Iris pigment epithelial cell (primary cell): ENCODE data around the gene MOV10.
A peak's percentile ranks its signal among the peaks of the same experiment; 100 is the strongest.
"Not testable (repeated sequence)": the region's sequence is repeated elsewhere in the genome, so short reads cannot be mapped to it uniquely, and the experiment has no call there.

Experiments
- DNase-seq: peaks from one replicate; pipeline ENCODE4 v3.0.0-alpha.2; 2011; ENCODE audit warnings: low read depth

The MOV10 gene, protein sequence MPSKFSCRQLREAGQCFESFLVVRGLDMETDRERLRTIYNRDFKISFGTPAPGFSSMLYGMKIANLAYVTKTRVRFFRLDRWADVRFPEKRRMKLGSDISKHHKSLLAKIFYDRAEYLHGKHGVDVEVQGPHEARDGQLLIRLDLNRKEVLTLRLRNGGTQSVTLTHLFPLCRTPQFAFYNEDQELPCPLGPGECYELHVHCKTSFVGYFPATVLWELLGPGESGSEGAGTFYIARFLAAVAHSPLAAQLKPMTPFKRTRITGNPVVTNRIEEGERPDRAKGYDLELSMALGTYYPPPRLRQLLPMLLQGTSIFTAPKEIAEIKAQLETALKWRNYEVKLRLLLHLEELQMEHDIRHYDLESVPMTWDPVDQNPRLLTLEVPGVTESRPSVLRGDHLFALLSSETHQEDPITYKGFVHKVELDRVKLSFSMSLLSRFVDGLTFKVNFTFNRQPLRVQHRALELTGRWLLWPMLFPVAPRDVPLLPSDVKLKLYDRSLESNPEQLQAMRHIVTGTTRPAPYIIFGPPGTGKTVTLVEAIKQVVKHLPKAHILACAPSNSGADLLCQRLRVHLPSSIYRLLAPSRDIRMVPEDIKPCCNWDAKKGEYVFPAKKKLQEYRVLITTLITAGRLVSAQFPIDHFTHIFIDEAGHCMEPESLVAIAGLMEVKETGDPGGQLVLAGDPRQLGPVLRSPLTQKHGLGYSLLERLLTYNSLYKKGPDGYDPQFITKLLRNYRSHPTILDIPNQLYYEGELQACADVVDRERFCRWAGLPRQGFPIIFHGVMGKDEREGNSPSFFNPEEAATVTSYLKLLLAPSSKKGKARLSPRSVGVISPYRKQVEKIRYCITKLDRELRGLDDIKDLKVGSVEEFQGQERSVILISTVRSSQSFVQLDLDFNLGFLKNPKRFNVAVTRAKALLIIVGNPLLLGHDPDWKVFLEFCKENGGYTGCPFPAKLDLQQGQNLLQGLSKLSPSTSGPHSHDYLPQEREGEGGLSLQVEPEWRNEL

DNA sequence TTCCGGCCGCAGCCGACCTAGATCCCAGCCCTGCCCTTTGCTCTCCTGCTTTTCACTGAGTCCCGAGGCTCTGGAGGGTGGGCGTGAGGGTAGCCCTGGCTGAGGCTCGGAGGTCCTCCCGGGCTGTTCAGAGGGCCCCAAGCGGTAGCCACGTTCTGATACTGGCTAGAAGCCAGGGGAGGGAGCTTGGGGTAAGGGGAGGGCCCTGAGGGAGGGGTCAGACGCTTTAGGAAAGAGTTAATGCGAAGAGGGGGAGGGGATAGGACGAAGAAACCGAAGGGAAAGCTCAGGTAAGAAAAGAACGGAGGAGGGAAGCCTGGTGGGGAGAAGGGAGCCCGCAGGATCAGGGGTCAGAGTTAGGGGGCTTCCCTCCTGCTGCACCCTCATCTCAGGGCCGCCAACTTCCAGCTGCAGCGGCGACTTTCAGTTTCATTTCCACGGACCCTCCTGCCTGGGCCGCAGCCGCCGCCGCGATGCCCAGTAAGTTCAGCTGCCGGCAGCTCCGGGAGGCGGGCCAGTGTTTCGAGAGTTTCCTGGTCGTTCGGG, at the start of gene MOV10:
MOV10 (plus strand) TSS at position 220 of the 546 bp plus-strand sequence; CDS start at position 474, 254 bp downstream.
- peak; percentile 79 for DNase-seq

DNA sequence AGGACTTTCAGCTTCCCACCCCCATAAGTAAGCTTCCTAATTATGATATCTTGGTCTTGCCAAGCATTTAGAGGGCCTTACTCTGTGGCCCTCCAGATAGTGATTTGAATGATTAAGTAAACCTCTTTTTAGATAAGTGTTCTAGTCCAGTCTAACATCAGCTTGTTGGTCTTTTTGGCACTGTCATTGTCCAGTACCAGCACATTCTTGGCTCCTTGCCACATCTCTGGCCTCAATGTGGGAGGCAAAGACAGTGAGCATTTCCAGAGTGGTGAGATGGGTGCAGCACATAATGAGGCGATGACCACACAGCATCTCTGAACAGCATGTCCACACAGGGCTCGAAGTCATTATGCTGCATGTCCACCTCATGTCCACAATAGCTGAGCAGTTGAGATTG, 48.8 kb upstream of the MOV10 start:
- DNase-seq, result peak; percentile 62

DNA sequence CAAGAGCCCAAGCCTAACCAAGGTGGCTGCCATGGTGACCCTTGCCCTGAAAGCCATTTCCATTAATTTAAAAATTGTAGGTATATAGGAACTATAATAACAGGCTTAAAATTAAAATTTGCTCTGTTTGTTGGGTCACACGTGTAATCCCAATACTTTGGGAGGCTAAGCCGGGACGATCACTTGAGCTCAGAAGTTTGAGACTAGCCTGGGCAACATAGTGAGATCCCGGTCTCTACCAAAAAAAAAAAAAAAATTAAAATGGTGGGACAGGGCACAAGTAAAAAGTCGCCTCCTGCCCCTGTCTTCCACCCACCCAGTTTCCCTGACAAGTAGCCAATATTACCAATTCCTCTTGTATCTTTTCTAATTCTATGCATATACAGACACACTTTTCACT, 48.3 kb upstream of the MOV10 start:
- DNase-seq, result no peak

DNA sequence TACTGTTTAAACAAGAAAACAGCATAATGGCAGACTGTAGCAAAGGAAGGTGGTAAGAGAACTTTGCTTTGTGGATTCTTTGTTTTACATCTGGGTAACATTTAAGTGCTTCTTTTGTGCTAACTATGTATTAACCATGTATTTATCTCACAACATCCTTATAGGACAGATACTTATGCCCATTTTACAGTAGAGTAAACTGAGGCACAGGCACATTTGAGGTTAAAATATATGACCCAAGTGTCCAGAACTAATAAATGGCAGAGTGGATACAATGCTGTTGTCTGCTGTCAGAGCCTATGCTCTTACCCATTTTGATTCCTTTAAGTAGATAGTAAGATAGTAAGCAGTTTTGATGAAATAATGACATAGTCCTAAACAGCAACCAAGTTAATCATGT, 47.6 kb upstream of the MOV10 start:
- DNase-seq, result no peak

DNA sequence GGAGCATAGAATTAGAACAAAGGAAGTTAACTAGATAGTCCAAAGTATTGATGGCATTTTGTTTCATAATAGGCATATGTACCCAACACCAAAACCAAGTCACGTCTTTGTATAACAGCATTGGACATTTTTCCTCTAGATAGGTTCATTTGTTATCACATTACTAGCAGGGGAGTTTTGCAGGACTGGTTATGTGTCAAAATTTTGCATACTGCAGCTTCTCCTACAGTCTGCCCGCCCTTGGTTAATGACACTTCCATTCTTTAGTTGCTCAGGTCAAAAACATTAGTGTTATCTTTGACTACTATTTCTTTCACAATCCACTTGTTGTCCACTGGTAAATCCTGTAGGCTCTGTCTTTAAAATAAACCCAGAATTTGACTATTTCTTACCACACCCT, 45.9 kb upstream of the MOV10 start:
- no peak for DNase-seq

DNA sequence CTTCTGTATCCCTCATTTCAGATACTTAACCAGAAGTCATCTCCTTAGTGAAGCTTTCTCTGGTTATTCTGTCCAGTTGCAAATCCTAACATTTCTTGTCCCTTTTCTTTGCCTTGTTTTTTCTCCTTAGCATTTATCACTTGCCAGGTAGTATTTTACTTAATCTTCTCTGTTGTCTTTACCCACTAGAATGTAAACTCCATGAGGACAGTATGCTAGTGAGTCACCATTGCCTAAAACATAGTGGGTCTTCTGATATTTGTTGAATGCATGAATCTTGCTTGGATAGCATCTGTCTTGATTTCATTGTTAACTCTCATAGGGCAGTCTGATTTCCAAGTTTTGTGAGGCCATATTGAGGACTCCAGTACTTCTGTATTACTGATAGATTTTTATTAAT, 45.2 kb upstream of the MOV10 start:
- DNase-seq, result no peak

DNA sequence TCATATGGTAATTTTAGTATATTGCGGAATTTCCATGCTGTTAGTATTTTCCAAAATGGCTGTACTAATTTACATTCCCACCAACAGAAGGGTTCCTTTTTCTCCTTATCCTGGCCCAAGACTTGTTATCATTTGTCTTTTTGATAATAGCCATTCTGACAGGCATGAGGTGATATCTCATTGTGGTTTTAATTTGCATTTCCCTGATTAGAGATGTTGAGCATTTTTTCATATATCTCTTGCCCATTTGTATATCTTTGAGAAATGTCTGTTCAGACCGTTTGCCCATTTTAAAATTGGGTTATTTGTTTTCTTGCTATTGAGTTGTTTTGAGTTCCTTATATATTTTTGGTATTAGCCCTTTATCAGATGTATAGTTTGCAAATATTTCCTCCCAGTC, 40.8 kb upstream of the MOV10 start:
- no peak for DNase-seq

DNA sequence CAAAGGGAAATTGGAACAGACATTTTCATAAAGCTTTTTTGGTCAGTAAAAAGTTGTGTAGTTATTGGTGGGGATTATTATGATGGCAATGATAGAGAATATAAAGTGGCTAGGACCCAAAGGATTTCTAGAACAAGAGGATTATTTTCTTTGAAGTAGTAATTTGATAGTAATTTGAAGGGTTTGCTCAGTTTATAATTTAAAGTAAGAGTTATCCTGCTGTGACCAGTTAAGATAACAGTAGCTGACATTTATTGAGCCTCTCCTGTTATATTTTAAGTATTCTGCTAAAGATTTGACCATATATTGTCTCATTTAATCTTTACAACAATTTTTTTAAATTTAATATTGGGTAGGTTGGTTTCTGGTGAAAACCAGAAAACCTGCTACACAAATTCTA, 40.1 kb upstream of the MOV10 start:
- no peak for DNase-seq

DNA sequence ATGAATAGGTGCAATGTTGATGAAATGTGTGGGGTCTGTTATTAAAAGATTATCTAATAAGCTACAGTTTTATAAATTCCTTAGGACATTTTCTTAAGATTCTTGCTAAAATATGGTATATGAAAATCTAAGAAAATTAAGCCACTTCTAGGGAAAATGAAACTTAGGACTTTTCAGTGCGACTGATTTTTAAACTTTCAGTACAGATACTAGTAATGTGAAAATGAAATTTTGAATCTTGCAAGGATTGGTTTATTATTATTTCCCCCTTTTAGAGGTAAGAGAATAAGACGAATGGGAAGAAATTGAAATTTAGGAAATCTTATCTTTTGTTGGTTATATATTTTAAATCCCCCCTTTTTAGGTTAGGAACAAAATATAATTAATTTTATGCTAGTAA, 38.4 kb upstream of the MOV10 start:
- DNase-seq, result no peak

DNA sequence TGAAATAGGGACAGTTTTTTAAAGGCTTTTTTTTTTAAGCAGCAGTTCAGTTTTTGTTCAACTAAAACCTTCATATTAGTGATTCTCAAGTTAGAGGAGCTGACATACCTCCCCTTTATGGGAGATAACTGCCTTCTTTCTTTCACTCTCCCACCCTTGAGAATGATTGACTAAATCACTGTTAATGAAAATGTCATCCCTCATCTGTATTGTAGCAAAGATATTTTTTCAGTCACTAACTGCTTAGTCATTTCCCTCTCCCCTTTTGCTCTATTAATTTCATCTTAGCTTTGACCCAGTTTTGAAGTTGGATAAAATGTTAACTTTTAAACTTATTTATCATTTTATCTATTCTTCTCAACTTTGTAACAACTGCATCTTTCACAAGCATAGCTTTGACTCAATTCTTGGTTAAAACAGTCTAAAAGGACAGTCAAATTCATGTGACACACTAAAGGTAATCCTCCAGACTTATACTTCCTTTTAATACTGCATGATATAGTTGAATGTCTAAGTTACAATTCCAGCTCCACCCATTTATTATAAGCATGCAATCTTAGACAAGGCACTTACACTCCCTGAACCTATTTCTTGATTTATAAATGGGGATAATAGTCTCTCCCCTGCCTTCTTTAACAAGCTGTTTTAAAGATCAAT, 37.7 kb upstream of the MOV10 start:
- no peak for DNase-seq

DNA sequence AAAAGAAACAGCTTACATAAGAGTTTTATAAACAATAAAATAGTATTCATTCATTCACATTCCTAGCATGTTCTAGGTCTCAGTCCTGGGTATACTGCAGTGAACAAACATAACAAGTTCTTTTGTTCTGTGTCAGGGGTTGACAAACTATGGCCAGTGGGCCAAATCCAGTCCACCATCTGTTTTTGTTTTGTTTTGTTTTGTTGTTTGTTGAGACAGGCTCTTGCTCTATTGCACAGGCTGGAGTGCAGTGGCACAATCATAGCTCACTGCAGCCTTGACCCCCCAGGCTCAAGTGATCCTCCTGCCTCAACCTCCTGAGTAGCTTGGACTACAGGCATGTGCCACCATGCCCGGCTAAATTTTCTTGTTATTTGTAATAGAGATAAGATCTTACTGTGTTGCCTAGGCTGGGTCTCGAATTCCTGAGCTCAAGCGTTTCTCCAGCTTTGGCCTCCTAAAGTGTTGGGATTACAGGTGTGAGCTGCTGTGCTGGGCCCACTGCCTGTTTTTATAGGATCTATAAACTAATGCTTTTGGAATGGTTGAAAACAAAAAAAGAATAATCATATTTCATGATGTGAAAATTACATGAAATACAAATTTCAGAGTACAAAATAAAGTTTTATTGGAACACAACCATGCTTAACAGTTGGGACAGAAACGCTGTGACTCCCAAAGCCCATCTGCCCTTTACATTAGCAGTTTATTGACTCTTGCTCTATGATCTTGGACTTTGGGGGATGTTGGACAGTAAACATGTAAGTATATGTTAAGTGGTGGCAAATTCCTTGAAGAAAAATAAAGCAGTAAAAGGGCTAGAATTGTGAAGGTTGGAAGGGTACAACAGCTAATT, 37.0 kb upstream of the MOV10 start:
- DNase-seq, result peak; percentile 63

DNA sequence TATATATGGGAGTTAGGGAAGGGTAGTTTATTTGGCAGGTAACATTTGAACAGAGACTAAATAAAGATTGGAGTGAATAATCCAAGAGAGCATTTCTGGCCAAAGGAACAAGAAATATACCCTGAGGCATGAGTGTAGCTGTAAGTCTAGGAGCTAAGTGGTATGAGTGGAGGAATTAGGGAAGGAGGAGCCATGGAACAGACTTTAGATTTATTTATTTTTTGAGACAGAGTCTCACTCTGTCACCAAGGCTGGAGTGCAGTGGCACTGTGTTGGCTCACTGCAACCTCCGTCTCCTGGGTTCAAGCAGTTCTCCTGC, 36.4 kb upstream of the MOV10 start:
- DNase-seq, result no peak

DNA sequence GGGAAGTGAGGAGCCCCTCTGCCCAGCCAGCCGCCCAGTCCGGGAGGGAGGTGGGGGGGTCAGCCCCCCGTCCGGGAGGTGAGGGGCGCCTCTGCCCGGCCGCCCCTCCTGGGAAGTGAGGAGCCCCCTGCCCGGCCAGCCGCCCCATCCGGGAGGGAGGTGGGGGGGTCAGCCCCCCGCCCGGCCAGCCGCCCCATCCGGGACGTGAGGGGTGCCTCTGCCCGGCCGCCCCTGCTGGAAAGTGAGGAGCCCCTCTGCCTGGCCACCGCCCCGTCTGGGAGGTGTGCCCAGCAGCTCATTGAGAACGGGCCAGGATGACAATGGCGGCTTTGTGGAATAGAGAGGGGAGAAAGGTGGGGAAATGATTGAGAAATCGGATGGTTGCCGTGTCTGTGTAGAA, 34.0 kb upstream of the MOV10 start:
- DNase-seq, result not testable (repeated sequence)

DNA sequence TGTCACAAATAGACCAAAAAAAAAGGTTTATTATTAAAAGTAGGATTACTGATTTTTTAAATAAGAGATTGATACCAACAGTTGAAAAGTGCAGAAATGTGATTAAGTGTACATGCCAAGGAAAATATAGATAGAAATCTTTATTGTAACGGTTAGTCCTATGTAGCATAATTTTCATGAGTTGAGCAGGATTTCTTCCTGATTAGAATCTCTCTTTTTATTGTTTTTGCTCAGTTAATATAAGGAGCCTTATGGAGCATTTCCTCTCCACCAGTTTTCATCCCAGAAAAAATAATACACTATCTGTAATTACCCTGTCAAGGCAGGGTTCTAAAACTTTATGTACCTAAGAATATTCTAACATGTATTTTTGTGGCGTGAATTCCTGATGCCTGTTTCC, 31.4 kb upstream of the MOV10 start:
- no peak for DNase-seq

DNA sequence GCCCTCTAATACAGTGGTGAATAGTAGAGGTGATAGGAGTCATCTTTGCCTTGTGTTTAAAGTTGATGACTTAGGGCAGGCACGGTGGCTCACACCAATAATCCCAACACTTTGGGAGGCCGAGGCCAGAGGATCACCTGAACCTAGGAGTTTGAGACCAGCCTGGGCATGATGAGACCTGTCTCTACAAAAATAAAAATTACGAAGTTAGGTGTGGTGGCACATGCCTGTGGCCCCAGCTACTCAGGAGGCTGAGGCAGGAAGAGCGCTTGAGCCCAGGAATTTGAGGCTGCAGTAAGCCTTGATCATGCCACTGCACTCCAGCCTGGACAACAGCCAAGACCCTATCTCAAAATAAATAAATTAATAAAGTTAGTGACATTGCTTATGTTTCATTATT, 28.2 kb upstream of the MOV10 start:
- DNase-seq, result no peak

DNA sequence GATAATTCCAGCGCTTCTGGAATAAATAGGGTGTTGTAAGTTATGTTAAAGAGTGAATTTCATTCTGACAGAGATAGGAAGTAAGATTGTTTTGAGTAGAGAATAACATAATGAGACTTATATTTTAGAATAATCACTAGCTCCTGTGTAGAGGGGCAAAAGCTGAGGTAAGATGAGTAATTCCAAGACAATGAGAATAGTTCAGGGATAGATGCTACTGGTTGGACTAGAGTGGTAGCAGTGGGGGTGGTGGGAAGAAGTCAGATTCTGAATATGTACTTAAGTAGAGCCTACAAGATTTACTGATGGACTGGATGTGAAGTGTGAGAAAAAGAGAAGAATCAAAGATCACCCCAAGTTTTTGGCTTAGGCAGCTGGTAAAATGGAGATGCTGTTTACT, 23.3 kb upstream of the MOV10 start:
- no peak for DNase-seq

DNA sequence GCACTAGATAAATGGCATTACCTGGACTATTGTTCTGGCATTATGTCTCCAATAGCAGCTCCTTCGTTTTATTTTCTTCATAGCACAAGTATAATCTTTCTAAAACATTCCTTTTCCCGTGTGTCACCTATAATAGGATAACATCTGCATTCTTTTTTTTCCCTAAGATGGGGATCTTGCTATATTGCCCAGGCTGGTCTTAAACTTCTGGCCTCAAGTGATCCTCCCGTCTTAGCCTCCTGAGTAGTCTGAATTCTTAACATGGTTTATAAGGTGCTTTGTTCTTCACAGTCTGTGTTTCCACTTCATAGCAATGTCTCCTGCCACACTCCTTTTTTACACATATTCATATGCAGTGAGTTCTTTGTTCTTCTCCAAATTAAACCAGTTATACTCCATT, 8.6 kb upstream of the MOV10 start:
- DNase-seq, result no peak

DNA sequence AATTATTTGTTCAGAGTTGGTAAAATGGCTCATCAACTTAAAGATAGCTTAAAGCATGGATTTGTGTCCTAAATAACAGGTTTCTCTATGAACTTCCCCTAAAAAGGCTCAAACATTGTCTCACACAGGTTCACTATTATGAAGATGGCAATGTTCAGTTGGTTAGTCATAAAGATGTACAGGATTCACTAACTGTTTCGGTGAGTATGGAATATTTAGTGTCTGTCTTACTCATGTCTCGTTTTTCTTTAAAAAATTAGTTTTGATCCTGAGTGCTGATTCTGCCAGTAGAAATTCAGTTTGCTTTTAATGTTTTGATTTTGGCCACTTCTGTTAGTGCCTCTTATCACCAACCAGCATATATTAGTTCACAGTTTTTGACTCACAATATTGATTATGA, 7.5 kb upstream of the MOV10 start:
- no peak for DNase-seq

DNA sequence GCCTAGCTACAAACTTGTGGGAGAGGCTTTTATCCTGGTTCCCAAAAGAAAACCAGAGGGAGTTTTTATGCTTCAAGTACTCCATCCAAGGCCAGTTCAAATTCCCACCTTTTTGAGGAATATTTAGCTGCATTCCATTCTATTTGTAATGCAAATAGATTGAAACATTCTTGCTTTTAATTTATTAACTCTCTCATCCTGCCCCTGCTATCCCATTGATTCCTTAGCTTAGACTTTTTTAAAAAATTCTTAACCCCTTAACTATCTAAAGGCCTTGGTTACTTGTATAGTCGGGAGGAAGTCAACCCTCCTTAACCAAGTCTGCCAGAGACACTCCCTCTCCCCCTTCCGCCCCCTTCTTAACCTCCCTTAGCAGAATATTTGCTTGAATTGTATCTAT, 2.5 kb upstream of the MOV10 start:
- DNase-seq, result no peak

DNA sequence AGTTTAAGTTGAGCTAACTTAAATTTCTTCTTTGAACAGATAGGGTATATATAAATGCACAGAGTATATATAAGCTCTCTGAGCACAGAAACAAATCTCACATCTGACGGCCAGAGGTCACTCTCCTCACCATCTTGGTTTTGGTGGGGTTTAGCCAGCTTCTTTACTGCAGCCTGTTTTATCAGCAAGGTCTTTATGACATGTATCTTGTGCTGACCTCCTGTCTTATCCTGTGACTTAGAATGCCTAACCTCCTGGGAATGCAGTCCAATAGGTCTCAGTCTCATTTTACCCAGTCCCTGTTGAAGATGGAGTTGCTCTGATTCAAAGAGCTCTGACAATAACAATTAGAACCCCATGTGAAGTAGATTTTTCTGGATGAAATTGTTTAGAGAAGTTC, 1.6 kb upstream of the MOV10 start:
- DNase-seq, result no peak
